CD4-positive, alpha-beta T cell treated with Interleukin-21 for 1 hour (primary cell): ENCODE measurements around the gene DNAI2.
A peak's percentile ranks its signal among the peaks of the same experiment; 100 is the strongest.
"Not testable (repeated sequence)": the region's sequence is repeated elsewhere in the genome, so short reads cannot be mapped to it uniquely, and the experiment has no call there.

Experiments
- DNase-seq: peaks from one replicate; pipeline ENCODE4 v3.0.0-alpha.2; 2020

DNAI2 gene

GRCh38 chr17:74276541-74277009, 2.5 kb downstream of the DNAI2 start:
- DNase-seq = no peak

GRCh38 chr17:74277935-74278334, 3.9 kb downstream of the DNAI2 start:
- DNase-seq = no peak

- not testable (repeated sequence) for DNase-seq
Observed at GRCh38 chr17:74279617-74280016, 5.6 kb downstream of the DNAI2 start.

GRCh38 chr17:74280093-74280513, 6.1 kb downstream of the DNAI2 start:
- DNase-seq = peak; percentile 83

GRCh38 chr17:74281799-74282198, 7.8 kb downstream of the DNAI2 start:
- DNase-seq = no peak

GRCh38 chr17:74282274-74282586, 8.2 kb downstream of the DNAI2 start:
- not testable (repeated sequence) for DNase-seq

GRCh38 chr17:74282587-74283370, 8.7 kb downstream of the DNAI2 start:
- peak; percentile 77 for DNase-seq

- DNase-seq = no peak
Observed at GRCh38 chr17:74283371-74283673, 9.3 kb downstream of the DNAI2 start.

GRCh38 chr17:74287031-74287602, 13.1 kb downstream of the DNAI2 start:
- DNase-seq = no peak

GRCh38 chr17:74288785-74289184, 14.8 kb downstream of the DNAI2 start:
- DNase-seq = no peak

GRCh38 chr17:74289688-74290087, 15.7 kb downstream of the DNAI2 start:
- DNase-seq = no peak

- DNase-seq = no peak
Observed at GRCh38 chr17:74290340-74290739, 16.3 kb downstream of the DNAI2 start.

GRCh38 chr17:74292495-74292894, 18.5 kb downstream of the DNAI2 start:
- no peak for DNase-seq

- no peak for DNase-seq
Observed at GRCh38 chr17:74295625-74296547, 21.9 kb downstream of the DNAI2 start.

GRCh38 chr17:74296548-74296936, 22.5 kb downstream of the DNAI2 start:
- peak; percentile 62 for DNase-seq

- DNase-seq = no peak
Observed at GRCh38 chr17:74297941-74298340, 23.9 kb downstream of the DNAI2 start.

GRCh38 chr17:74298778-74299177, 24.7 kb downstream of the DNAI2 start:
- no peak for DNase-seq

- no peak for DNase-seq
Observed at GRCh38 chr17:74299226-74300009, 25.4 kb downstream of the DNAI2 start.

- no peak for DNase-seq
Observed at GRCh38 chr17:74303305-74303704, 29.3 kb downstream of the DNAI2 start.

- no peak for DNase-seq
Observed at GRCh38 chr17:74304184-74304583, 30.1 kb downstream of the DNAI2 start.

GRCh38 chr17:74305865-74306654, 32.0 kb downstream of the DNAI2 start:
- no peak for DNase-seq
